Esophagus squamous epithelium (tissue), 4 donors: Measurements from ENCODE around the gene MOB2.

ENCODE experiments used
- POLR2A ChIP-seq, 4 donors: fragments of 450-650 bp; IDR thresholded peaks; one replicate each; pipeline ENCODE4 v1.6.1; 2017; ENCODE audit warnings: antibody characterized with exemption in 4 of 4, mild to moderate bottlenecking in 4 of 4, moderate library complexity in 3 of 4
- TF ChIP-seq, protein P1 (sequence below), 6 experiments: fragments of 450-650 bp in 4 of 6; fragments of 200-600 bp in 2 of 6; sonication (generic) in 2 of 6; IDR thresholded peaks; one replicate each; pipeline ENCODE4 v1.5.1; 2016 to 2019; ENCODE audit warnings: antibody characterized with exemption in 6 of 6, mild to moderate bottlenecking in 4 of 6, moderate library complexity in 4 of 6

DNA sequence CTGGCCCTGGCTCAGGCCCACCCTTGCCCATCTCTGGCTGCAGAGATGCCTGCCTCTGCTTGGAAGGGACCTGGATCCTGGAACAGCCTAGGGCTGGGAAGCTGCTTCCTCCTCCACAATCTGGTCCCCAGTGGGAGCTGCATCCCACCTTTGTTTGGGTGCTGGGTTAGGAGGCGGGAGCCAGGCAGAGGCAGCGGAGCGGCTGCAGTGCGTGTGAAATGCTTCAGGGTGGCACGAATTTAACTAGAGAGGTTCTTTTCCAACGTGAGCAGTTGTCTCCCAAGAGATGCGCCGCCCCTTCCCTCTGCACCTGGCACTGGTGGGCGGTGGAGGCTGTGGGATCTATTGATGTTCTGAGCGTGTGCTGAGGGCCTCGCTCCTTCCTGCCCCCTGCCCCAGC lies 65.3 kb downstream of the MOB2 start:
- TF ChIP-seq, protein P1, sequence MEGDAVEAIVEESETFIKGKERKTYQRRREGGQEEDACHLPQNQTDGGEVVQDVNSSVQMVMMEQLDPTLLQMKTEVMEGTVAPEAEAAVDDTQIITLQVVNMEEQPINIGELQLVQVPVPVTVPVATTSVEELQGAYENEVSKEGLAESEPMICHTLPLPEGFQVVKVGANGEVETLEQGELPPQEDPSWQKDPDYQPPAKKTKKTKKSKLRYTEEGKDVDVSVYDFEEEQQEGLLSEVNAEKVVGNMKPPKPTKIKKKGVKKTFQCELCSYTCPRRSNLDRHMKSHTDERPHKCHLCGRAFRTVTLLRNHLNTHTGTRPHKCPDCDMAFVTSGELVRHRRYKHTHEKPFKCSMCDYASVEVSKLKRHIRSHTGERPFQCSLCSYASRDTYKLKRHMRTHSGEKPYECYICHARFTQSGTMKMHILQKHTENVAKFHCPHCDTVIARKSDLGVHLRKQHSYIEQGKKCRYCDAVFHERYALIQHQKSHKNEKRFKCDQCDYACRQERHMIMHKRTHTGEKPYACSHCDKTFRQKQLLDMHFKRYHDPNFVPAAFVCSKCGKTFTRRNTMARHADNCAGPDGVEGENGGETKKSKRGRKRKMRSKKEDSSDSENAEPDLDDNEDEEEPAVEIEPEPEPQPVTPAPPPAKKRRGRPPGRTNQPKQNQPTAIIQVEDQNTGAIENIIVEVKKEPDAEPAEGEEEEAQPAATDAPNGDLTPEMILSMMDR (IDR thresholded peaks at IDR 0.05): no peak
- TF ChIP-seq POLR2A (IDR thresholded peaks at IDR 0.05): no peak
